ENCODE data around the gene CALHM6. TPM values are rescaled to one million over a fixed set of nuclear protein-coding genes. Genes with fewer than 3 reads are reported as not detected.

CALHM6 gene
- total and polyA plus RNA-seq, 2 of the 8 experiments (the other 6 are each of a cell fraction or from before 2014, with no cell fraction given): 0.93 to 1.8 TPM

- Histone ChIP-seq H3K27ac (ENCODE audit: low read depth, low read length) (no peak overlapping the region), H3K79me2 (ENCODE audit: control insufficient read depth in 1 of 2, insufficient read depth in 2 of 2, low read length in 2 of 2) (no peaks in the 10 kb centered on the region), H3K4me2 (ENCODE audit: insufficient read depth in 1 of 2, low read depth in 2 of 2, low read length in 2 of 2) (no peak overlapping the region), H2AFZ (ENCODE audit: low read length) (no peak overlapping the region), H3K18ac (ENCODE audit: extremely low read depth, low read length) (no peak overlapping the region), H3K4me1 (replicated peaks in 1 of 4; ENCODE audit: control insufficient read depth in 3 of 4, insufficient read depth in 4 of 4, low read length in 3 of 4) (0 out of 7 replicates have a peak, but pooled peaks cover 0 to 2% (median 0%) of the 10 kb centered on the region in 4 experiments), H3K9me3 (ENCODE audit: insufficient read depth in 2 of 2, low read depth in 1 of 2, low read length in 1 of 2) (no peaks in the 10 kb centered on the region), H2AK5ac (ENCODE audit: low read depth, low read length) (no peak overlapping the region), H2BK120ac (replicated peaks; ENCODE audit: low read depth, low read length) (no peak overlapping the region), H3K14ac (ENCODE audit: insufficient read length) (no peak overlapping the region), H3K23ac (ENCODE audit: insufficient read length) (no peak overlapping the region), H4K91ac (replicated peaks; ENCODE audit: insufficient read length, low read length) (no peak overlapping the region), H2BK5ac (ENCODE audit: low read depth, low read length) (no peak overlapping the region), H4K20me1 (replicated peaks in 1 of 2; ENCODE audit: control insufficient read depth in 1 of 2, insufficient read depth in 2 of 2, low read length in 2 of 2) (no peaks in the 10 kb centered on the region), H3K56ac (replicated peaks; ENCODE audit: insufficient read length, low read depth, low read length) (no peak overlapping the region), H3K4ac (replicated peaks; ENCODE audit: insufficient read length, low read depth, low read length) (no peak overlapping the region), H3K36me3 (ENCODE audit: control insufficient read depth in 2 of 4, insufficient read depth in 4 of 4, low read length in 3 of 4) (no peaks in the 10 kb centered on the region), H4K8ac (ENCODE audit: extremely low read depth, insufficient read depth, low read length) (no peak overlapping the region), H3K23me2 (ENCODE audit: low read depth, low read length) (no peaks in the 10 kb centered on the region), H2BK20ac (ENCODE audit: low read length) (no peak overlapping the region), H2BK12ac (ENCODE audit: low read depth, low read length) (no peak overlapping the region), H4K5ac (ENCODE audit: insufficient read length, low read depth, low read length) (no peak overlapping the region), H2BK15ac (ENCODE audit: low read length) (no peak overlapping the region), H3K9ac (replicated peaks in 1 of 4; ENCODE audit: extremely low read depth in 1 of 4, low read depth in 3 of 4, low read length in 3 of 4) (no peak overlapping the region), H3K79me1 (ENCODE audit: low read depth, low read length) (no peaks in the 10 kb centered on the region), H3K27me3 (replicated peaks in 1 of 4; ENCODE audit: control insufficient read depth in 3 of 4, extremely low read depth in 1 of 4, insufficient read depth in 3 of 4, low read length in 3 of 4) (no peaks in the 10 kb centered on the region), H3K4me3 (ENCODE audit: extremely low read depth in 1 of 4, insufficient read depth in 2 of 4, low read depth in 3 of 4, low read length in 4 of 4) (no peak overlapping the region)
- CTCF ChIA-PET (ENCODE audit: partially characterized antibody): interaction anchor here (0.6 to 4.7 kb wide), 7 partner anchors 10 to 328 kb away, joined by 3 to 39 read pairs (median 4); no protein-coding TSS in a partner anchor
- 86% methylated on average over 2 of the region's 2 CpGs; no CpG with 5 or more reads in 1 of the 2 experiments for WGBS, 2 experiments (ENCODE audit: extremely low coverage in 1 of 2, insufficient coverage in 1 of 2, insufficient read length in 1 of 2, insufficient replicate concordance in 2 of 2, low coverage in 1 of 2, low lambda C conversion rate in 2 of 2, missing lambda C conversion rate in 1 of 2)
- TF ChIP-seq POU5F1 (IDR thresholded peaks at IDR 0.05; ENCODE audit: low read depth, low read length): no peak
- no peak for TF ChIP-seq TAF1 (IDR thresholded peaks at IDR 0.05; ENCODE audit: low read depth, low read length)
- TF ChIP-seq ZNF274 (IDR thresholded peaks at IDR 0.05; ENCODE audit: borderline replicate concordance, extremely low read depth, low read length): no peak
- no peak for TF ChIP-seq EGR1 (IDR thresholded peaks at IDR 0.05; ENCODE audit: borderline replicate concordance, low read depth, low read length)
- TF ChIP-seq RBBP5 (IDR thresholded peaks at IDR 0.05; ENCODE audit: borderline replicate concordance, low read depth, low read length): no peak
- TF ChIP-seq SRF (IDR thresholded peaks at IDR 0.05; ENCODE audit: low read depth, low read length): no peak
- no peak for TF ChIP-seq CBX8 (IDR thresholded peaks at IDR 0.05; ENCODE audit: borderline replicate concordance, low read depth, low read length)
- FAIRE-seq: no peak
- DNase-seq (ENCODE audit: low read depth in 1 of 2, low spot score in 2 of 2): no peak
- POLR2A ChIA-PET (ENCODE audit: partially characterized antibody): no interaction called here
Measured at GRCh38 chr6:116443105-116443504, 18.1 kb upstream of the CALHM6 start.

Data from H1 (cell line).